ENCODE measurements around the gene ANKRD13A. TPM values are rescaled to one million over a fixed set of nuclear protein-coding genes. Genes with fewer than 3 reads are reported as not detected.

ANKRD13A gene
- total and polyA plus RNA-seq, 7 donors = 6.8 to 16.3 (median 9.0) TPM

DNA sequence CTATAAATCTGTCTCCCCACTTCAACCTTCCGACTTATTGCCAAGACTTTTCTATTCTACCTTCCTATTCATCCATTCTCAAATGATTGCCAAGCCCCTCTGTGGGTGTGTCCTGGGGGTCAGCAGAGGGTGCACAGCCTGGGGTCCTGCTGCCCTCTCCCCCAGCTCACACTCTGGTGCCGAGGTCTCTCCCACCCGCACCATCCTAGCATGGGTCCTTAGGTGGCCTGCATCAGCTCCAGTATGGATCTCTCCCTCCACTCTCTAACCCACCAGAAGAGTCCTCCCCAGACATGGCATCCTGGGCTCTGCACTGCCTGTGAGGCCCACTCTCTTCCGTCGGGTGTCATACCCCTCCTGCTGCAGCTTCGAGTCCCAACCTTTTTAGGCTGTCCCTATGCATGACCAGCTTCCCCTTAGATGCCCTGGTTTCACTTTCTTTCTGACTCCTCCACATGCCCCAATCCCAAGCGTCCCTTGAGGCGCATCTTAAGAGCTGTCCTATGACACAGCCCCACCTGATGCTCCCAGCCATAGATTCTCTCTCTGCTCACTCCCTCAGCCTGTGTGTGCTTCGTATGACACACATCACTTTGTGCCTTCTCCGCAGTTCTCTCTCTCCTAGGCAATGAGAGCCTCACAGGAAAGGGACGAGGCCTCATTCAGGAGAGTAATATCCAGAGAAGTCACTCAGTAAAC is 46.9 kb upstream of the ANKRD13A start:
- peak overlapping the region; percentile 68 for H3K27ac ChIP-seq
- H3K4me1 ChIP-seq = peaks cover 54% of the 10 kb centered on the region
- TF ChIP-seq, protein P1, sequence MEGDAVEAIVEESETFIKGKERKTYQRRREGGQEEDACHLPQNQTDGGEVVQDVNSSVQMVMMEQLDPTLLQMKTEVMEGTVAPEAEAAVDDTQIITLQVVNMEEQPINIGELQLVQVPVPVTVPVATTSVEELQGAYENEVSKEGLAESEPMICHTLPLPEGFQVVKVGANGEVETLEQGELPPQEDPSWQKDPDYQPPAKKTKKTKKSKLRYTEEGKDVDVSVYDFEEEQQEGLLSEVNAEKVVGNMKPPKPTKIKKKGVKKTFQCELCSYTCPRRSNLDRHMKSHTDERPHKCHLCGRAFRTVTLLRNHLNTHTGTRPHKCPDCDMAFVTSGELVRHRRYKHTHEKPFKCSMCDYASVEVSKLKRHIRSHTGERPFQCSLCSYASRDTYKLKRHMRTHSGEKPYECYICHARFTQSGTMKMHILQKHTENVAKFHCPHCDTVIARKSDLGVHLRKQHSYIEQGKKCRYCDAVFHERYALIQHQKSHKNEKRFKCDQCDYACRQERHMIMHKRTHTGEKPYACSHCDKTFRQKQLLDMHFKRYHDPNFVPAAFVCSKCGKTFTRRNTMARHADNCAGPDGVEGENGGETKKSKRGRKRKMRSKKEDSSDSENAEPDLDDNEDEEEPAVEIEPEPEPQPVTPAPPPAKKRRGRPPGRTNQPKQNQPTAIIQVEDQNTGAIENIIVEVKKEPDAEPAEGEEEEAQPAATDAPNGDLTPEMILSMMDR (IDR thresholded peaks at IDR 0.05) = no peak
- intact Hi-C loops (cut with DNase I) = loop anchor here in 1 of 2 donors (5.0 kb wide), 1 partner anchor 45 kb away; the partner anchor contains the start of genes ANKRD13A and GIT2
- no peak overlapping the region for H3K4me3 ChIP-seq
- H3K36me3 ChIP-seq (ENCODE audit: insufficient read depth in 1 of 2, low read depth in 1 of 2) = peaks cover 3 to 83% of the 10 kb centered on the region in 2 donors
- DNase-seq = no peak
- WGBS, 3 donors = 54 to 71% (median 63%) methylated on average over 11 of the region's 11 CpGs
- H3K27me3 ChIP-seq (ENCODE audit: insufficient read depth in 3 of 3, low read length in 2 of 3) = no peaks in the 10 kb centered on the region
- peak in 3 of 4 donors; percentile 9 to 36 (median 31) for ATAC-seq
- no peaks in the 10 kb centered on the region for H3K9me3 ChIP-seq

DNA sequence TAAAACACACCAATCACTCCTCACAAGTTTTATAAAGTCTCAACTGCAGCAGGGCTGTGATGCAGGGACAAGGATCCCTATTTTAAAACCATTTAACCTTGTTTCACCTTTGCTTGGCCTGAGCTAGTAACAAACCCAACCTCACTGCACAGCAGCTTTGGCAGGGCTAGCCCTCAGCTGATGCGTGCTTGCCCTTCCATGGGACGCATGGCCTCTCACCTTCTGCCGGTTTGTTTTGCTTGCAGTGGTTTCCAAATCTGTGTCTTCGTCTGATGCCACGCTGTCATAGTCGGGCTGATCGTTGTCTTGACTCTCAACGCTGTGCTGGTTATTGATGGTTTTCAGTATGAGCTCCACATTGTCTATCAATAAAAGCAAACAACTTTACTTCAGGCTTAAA is 46.4 kb upstream of the ANKRD13A start:
- DNase-seq (peak in 1 of 2 donors; percentile 67), ATAC-seq (peak; percentile 17 to 79 (median 64))
- intact Hi-C loops (cut with DNase I) = loop anchor here in 1 of 2 donors (5.0 kb wide), 1 partner anchor 44 kb away; the partner anchor contains the start of genes ANKRD13A and GIT2
- Histone ChIP-seq H3K36me3 (ENCODE audit: insufficient read depth in 1 of 2, low read depth in 1 of 2) (peaks cover 3 to 88% of the 10 kb centered on the region in 2 donors), H3K4me3 (no peak overlapping the region), H3K4me1 (peaks cover 51% of the 10 kb centered on the region), H3K9me3 (no peaks in the 10 kb centered on the region), H3K27ac (peak overlapping the region; percentile 68), H3K27me3 (ENCODE audit: insufficient read depth in 3 of 3, low read length in 2 of 3) (no peaks in the 10 kb centered on the region)
- WGBS, 3 donors = 27 to 47% (median 31%) methylated on average over 8 of the region's 8 CpGs
- TF ChIP-seq, protein P1 (IDR thresholded peaks at IDR 0.05) = no peak

DNA sequence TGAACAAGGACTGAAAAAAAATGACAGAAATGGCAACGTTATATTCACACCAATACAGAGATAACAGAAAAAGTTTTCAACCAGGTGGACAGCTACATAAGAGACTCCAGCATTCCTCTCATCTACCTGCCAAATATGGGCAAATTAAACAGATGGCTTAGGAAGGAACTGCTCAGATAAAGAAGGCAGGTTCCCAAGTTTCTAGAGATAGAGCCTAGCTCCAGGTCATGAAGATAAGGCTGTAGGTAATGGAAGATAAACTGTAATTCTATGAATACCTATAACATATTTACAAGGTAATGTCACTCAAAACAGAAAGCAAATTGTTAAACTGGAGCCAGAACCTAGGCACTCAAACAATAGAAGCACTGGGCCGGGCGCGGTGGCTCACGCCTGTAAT is 45.6 kb upstream of the ANKRD13A start:
- TF ChIP-seq, protein P1 (IDR thresholded peaks at IDR 0.05) = no peak
- DNase-seq (no peak), ATAC-seq (no peak)
- intact Hi-C loops (cut with DNase I) = loop anchor here in 1 of 2 donors (5.0 kb wide), 1 partner anchor 44 kb away; the partner anchor contains the start of genes ANKRD13A and GIT2
- H3K4me1 ChIP-seq = peaks cover 43% of the 10 kb centered on the region
- peak overlapping the region; percentile 68 for H3K27ac ChIP-seq
- WGBS, 3 donors = 91 to 95% (median 94%) methylated on average over 5 of the region's 5 CpGs
- H3K36me3 ChIP-seq (ENCODE audit: insufficient read depth in 1 of 2, low read depth in 1 of 2) = peaks cover 3 to 95% of the 10 kb centered on the region in 2 donors
- H3K27me3 ChIP-seq (ENCODE audit: insufficient read depth in 3 of 3, low read length in 2 of 3) = no peaks in the 10 kb centered on the region
- H3K4me3 ChIP-seq = no peak overlapping the region
- H3K9me3 ChIP-seq = no peaks in the 10 kb centered on the region

DNA sequence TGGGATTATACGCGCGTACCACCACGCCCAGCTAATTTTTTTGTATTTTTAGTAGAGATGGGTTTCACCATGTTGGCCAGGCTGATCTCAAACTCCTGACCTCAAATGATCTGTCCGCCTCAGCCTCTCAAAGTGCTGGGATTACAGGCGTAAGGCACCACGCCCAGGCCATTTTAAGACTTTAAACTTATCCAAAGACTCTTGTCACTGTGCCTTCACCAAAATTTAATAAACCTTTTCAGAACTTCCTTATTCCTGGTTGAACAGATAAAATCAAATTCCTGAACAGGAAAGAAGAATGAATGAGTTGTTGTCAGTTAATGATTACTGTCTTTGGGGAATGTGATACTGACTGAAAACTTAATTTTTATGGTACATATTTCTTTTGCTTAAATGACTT is 40.9 kb upstream of the ANKRD13A start:
- Histone ChIP-seq H3K27ac (no peak overlapping the region), H3K4me3 (no peak overlapping the region), H3K4me1 (peaks cover 1% of the 10 kb centered on the region), H3K36me3 (ENCODE audit: insufficient read depth in 1 of 2, low read depth in 1 of 2) (peaks cover 0 to 94% of the 10 kb centered on the region in 2 donors), H3K27me3 (ENCODE audit: insufficient read depth in 3 of 3, low read length in 2 of 3) (no peaks in the 10 kb centered on the region), H3K9me3 (no peaks in the 10 kb centered on the region)
- DNase-seq (no peak), ATAC-seq (no peak)
- TF ChIP-seq, protein P1 (IDR thresholded peaks at IDR 0.05) = no peak
- WGBS, 3 donors = 92 to 97% (median 96%) methylated on average over 7 of the region's 7 CpGs
- intact Hi-C loops (cut with DNase I) = no loop called here

Data from psoas muscle (tissue), 8 donors.